BLaER1 treated with 17β-estradiol and CSF1 and Interleukin-3, amounts not matched to agents 10 nM and 100 nM (cell line): Measurements from ENCODE around the gene KCTD21.

Experiments used
- H3K27ac ChIP-seq, 11 experiments: shearing (Covaris generic); formaldehyde crosslinking; 2 replicates each; pipeline ENCODE4 v1.8.1; 2022
- H3K27me3 ChIP-seq, 11 experiments: shearing (Covaris generic); formaldehyde crosslinking; 2 replicates each; pipeline ENCODE4 v1.8.1; 2022
- H3K36me3 ChIP-seq, 11 experiments: shearing (Covaris generic); formaldehyde crosslinking; 2 replicates each; pipeline ENCODE4 v1.8.1; 2022
- H3K4me1 ChIP-seq, 10 experiments: shearing (Covaris generic); formaldehyde crosslinking; 2 replicates each; pipeline ENCODE4 v1.8.1; 2022
- H3K4me2 ChIP-seq, 11 experiments: shearing (Covaris generic); formaldehyde crosslinking; 2 replicates each; pipeline ENCODE4 v1.8.1; 2022
- H3K4me3 ChIP-seq, 10 experiments: shearing (Covaris generic); formaldehyde crosslinking; 2 replicates each; pipeline ENCODE4 v1.8.1; 2022
- H3K9ac ChIP-seq, 11 experiments: shearing (Covaris generic); formaldehyde crosslinking; 2 replicates each; pipeline ENCODE4 v1.8.1; 2022
- H3K9me3 ChIP-seq, 11 experiments: shearing (Covaris generic); formaldehyde crosslinking; replicated peaks in 1 of 11; 2 replicates each; pipeline ENCODE4 v1.8.1; 2022
- H4K20me1 ChIP-seq, 11 experiments: shearing (Covaris generic); formaldehyde crosslinking; 2 replicates each; pipeline ENCODE4 v1.8.1; 2022
- Cebpa-rat ChIP-seq, 11 experiments: shearing (Covaris generic); IDR thresholded peaks; 2 replicates each; pipeline ENCODE4 v1.8.1; 2022

KCTD21 gene

DNA sequence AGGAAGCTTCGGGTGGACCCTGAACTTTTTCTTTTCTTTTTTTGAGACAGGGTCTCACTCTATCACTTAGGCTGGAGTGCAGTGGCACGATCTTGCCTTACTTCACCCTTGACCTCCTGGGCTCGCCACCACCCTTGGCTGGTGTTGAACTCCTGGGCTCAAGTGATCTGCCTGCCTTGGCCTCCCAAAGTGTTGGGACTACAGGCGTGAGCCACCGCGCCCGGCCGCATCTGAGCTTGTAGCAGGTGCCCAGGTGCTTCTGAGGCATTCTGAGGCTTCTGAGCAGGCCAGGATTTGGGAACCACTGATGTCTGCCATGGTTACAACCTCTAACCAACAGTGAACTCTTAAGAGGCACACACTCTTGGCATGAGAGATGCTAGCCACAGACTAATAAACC, 5.4 kb upstream of the KCTD21 start:
- Histone ChIP-seq H3K9ac (peak overlapping the region in 1 of 11 experiments; percentile 42; a peak in 1 of 22 replicates), H3K9me3 (no peaks in the 10 kb centered on the region), H3K4me2 (peak overlapping the region in 9 of 11 experiments; percentile 32 to 99 (median 65); a peak in 16 of 22 replicates), H3K36me3 (peaks cover 0 to 49% (median 0%) of the 10 kb centered on the region in 11 experiments; a peak in 11 of 22 replicates), H4K20me1 (peaks cover 0 to 79% (median 0%) of the 10 kb centered on the region in 11 experiments; a peak in 7 of 22 replicates), H3K4me3 (no peak overlapping the region), H3K4me1 (peaks cover 48 to 69% (median 60%) of the 10 kb centered on the region in 10 experiments), H3K27ac (peak overlapping the region in 6 of 11 experiments; percentile 14 to 62 (median 48); a peak in 7 of 22 replicates), H3K27me3 (no peaks in the 10 kb centered on the region)
- no peak for TF ChIP-seq Cebpa-rat (IDR thresholded peaks at IDR 0.05)

DNA sequence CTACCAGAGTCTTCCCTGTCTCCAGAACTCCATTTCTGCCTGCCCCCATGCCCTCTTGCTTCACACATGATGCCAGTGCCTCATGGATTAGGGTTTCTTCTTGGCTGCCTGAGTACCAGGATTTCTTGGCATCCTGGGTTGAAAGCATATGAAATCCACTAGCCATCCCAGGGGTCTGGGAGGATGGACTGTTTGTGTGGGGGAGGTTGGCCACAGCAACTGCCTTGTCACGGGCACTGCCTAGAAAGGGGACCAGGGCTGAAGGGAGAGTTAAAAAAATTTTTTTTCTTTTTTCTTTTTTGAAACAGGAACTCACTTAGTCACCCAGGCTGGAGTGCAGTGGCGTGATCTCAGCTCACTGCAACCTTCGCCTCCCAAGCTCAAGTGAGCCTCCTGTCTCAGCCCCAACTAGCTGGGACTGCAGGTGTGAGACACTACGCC, 4.5 kb upstream of the KCTD21 start:
- H3K27me3 ChIP-seq, result no peaks in the 10 kb centered on the region
- peaks cover 0 to 41% (median 0%) of the 10 kb centered on the region in 11 experiments; a peak in 10 of 22 replicates for H3K36me3 ChIP-seq
- peak overlapping the region in 7 of 11 experiments; percentile 18 to 44 (median 41); a peak in 6 of 22 replicates for H3K9ac ChIP-seq
- peaks cover 48 to 69% (median 60%) of the 10 kb centered on the region in 10 experiments for H3K4me1 ChIP-seq
- peaks cover 0 to 72% (median 0%) of the 10 kb centered on the region in 11 experiments; a peak in 7 of 22 replicates for H4K20me1 ChIP-seq
- no peak overlapping the region for H3K4me3 ChIP-seq
- H3K9me3 ChIP-seq, result no peaks in the 10 kb centered on the region
- H3K27ac ChIP-seq, result peak overlapping the region in 7 of 11 experiments; percentile 14 to 62 (median 47); a peak in 10 of 22 replicates
- peak overlapping the region in 10 of 11 experiments; percentile 15 to 99 (median 62); a peak in 18 of 22 replicates for H3K4me2 ChIP-seq
- TF ChIP-seq Cebpa-rat (IDR thresholded peaks at IDR 0.05), result no peak

DNA sequence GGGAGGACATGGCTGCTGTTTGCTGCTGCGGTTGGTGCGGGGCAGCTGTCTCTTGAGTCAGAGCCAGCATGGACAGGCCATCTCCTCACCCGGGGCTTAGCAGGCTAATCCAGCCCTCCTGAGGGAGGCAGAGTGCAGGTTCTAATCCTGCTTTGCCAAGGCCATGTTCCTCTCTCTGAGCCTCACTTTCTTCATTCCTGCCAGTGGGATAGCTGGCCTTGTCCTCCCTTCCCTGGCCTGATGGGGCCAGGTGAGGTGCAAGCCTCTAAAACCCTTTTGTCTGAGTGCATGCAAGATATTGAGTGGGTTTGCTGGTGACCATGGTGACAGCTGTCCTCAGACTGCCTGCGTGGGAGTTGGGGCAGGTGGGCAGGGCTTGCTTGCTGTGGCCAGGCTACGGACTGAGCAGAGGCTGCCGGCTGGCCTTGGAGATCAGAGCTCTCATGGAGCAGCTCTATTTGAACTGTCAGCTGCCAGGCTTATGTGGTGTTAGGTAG, 3.8 kb upstream of the KCTD21 start:
- Histone ChIP-seq H3K4me3 (no peak overlapping the region), H3K4me1 (peaks cover 54 to 76% (median 66%) of the 10 kb centered on the region in 10 experiments), H3K4me2 (peak overlapping the region; percentile 9 to 99 (median 65); a peak in 17 of 22 replicates), H4K20me1 (peaks cover 0 to 71% (median 0%) of the 10 kb centered on the region in 11 experiments; a peak in 8 of 22 replicates), H3K9ac (peak overlapping the region in 3 of 11 experiments; percentile 10 to 42 (median 30); a peak in 2 of 22 replicates), H3K9me3 (no peaks in the 10 kb centered on the region), H3K27ac (peak overlapping the region in 4 of 11 experiments; percentile 38 to 62 (median 48); a peak in 5 of 22 replicates), H3K36me3 (peaks cover 0 to 34% (median 0%) of the 10 kb centered on the region in 11 experiments; a peak in 10 of 22 replicates), H3K27me3 (no peaks in the 10 kb centered on the region)
- TF ChIP-seq Cebpa-rat (IDR thresholded peaks at IDR 0.05), result no peak

DNA sequence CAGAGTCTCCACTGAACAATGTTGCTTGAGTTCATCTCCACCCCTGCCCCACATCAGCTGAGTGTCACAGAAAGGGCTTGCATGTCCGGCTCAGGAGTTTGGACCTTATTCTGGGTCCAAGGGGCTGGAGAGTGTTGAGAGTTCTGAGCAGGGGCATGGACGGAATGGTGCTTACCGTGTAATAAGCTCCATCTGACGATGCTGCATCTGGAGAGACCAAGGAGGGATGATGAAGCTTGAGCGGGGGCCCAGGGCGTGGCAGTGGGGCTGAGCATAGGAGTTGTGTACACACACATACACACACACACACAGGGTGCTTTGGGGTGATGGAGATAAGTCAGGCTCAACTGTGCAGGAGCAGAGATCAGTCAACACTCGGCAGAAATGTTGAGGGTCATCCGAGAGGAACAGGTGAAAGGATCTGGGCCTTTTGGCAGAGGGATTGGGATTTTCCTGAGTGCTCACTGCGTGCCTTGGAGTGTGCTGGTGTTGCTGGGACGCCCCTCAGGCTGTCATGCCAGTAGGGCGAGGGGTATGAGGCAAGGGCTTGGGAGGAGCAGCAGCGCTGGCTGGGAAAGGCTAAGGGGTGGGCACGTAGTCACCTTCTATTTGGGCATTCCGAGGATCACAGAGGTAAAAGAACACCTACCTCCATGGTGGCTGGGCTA, 2.6 kb upstream of the KCTD21 start:
- TF ChIP-seq Cebpa-rat (IDR thresholded peaks at IDR 0.05), result no peak
- Histone ChIP-seq H3K4me1 (peaks cover 58 to 83% (median 71%) of the 10 kb centered on the region in 10 experiments), H3K36me3 (peaks cover 0 to 31% (median 0%) of the 10 kb centered on the region in 11 experiments; a peak in 10 of 22 replicates), H3K9me3 (no peaks in the 10 kb centered on the region), H3K4me2 (peak overlapping the region; percentile 86 to 99 (median 97)), H3K9ac (peak overlapping the region in 1 of 11 experiments; percentile 81; a peak in 1 of 22 replicates), H3K27me3 (no peaks in the 10 kb centered on the region), H4K20me1 (peaks cover 0 to 69% (median 0%) of the 10 kb centered on the region in 11 experiments; a peak in 5 of 22 replicates), H3K27ac (no peak overlapping the region), H3K4me3 (no peak overlapping the region)

DNA sequence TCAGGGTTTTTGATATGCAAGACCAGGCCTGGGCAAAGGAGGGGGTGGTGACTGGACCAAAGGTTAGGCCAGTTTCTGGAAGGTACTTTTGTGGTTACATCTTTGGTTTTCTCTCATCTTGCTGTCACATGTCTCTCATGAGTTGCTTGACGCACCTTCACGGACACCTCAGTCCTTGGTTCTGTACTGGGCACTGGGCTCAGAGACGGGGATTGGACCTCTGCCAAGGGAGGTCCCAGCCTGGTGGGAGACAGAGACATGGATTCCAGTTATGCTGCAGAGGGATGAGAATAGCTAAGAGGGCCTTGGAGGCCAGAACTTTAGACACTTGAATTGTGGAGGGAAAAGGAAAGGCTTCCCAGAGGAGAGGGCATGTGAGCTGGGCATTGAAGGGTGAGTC, 1.9 kb upstream of the KCTD21 start:
- H3K4me3 ChIP-seq, result peak overlapping the region in 6 of 10 experiments; percentile 72 to 90 (median 88); a peak in 7 of 20 replicates
- peaks cover 0 to 64% (median 0%) of the 10 kb centered on the region in 11 experiments; a peak in 5 of 22 replicates for H4K20me1 ChIP-seq
- TF ChIP-seq Cebpa-rat (IDR thresholded peaks at IDR 0.05), result no peak
- peak overlapping the region; percentile 86 to 99 (median 97) for H3K4me2 ChIP-seq
- no peaks in the 10 kb centered on the region for H3K9me3 ChIP-seq
- H3K36me3 ChIP-seq, result peaks cover 0 to 31% (median 0%) of the 10 kb centered on the region in 11 experiments; a peak in 5 of 22 replicates
- no peaks in the 10 kb centered on the region for H3K27me3 ChIP-seq
- H3K4me1 ChIP-seq, result peaks cover 58 to 86% (median 71%) of the 10 kb centered on the region in 10 experiments
- H3K9ac ChIP-seq, result peak overlapping the region in 9 of 11 experiments; percentile 79 to 87 (median 83); a peak in 12 of 22 replicates
- H3K27ac ChIP-seq, result peak overlapping the region in 3 of 11 experiments; percentile 4 to 71 (median 34); a peak in 1 of 22 replicates

DNA sequence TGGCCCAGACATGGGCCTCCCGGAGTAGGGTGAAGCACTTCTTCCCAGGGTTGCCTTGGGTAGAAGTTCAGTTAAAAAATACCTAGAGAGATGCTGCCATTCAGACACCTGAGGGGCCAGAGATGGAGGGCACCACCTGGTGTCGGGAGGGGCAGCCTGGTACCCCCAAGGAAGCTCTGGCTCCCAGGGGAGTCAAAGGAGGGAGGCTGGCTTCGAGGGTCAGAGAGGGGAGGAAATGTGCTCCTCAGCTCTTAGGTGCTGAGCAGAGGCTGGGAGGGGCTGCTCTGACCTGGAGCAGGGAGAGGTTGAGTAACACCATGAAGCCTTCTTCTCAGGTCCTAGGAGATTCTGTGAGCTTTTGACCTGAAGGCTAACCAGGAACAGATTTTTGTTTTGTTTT, 1.4 kb upstream of the KCTD21 start:
- peaks cover 0 to 58% (median 0%) of the 10 kb centered on the region in 11 experiments; a peak in 5 of 22 replicates for H4K20me1 ChIP-seq
- no peaks in the 10 kb centered on the region for H3K27me3 ChIP-seq
- peak overlapping the region in 7 of 11 experiments; percentile 30 to 76 (median 73); a peak in 7 of 22 replicates for H3K27ac ChIP-seq
- peak overlapping the region; percentile 86 to 99 (median 97) for H3K4me2 ChIP-seq
- peaks cover 0 to 31% (median 0%) of the 10 kb centered on the region in 11 experiments; a peak in 5 of 22 replicates for H3K36me3 ChIP-seq
- peaks cover 58 to 81% (median 66%) of the 10 kb centered on the region in 10 experiments for H3K4me1 ChIP-seq
- TF ChIP-seq Cebpa-rat (IDR thresholded peaks at IDR 0.05), result no peak
- peak overlapping the region; percentile 70 to 87 (median 82); a peak in 20 of 22 replicates for H3K9ac ChIP-seq
- peak overlapping the region; percentile 72 to 90 (median 88); a peak in 18 of 20 replicates for H3K4me3 ChIP-seq
- H3K9me3 ChIP-seq, result no peaks in the 10 kb centered on the region

DNA sequence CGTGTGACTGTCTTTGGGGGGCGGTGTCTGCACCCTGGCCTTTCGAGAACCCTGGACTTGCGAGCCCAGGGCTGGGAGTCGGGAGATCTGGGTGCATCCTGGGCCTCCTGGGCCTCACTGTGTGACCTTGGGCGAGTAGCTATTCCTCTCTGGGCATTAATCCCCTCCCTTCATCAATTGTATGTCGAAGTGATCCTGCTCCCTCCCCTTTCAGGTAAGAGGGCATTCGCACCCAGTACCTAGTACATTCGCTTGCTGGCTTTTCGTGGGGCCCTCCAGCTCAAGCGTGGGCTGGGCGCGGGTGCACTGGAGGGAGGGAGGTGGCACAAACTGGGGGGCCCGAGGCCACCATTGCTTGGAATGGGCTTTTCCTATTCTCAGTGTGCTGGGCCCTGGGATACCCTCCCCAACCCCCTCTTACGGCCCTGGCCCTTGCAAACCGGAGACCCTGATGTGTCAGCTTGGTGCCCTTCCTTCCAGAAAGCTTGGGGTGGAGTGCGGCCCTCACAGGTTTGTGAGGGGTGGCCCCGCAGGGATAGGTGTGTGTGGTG, 823 bp upstream of the KCTD21 start:
- H3K9ac ChIP-seq, result peak overlapping the region; percentile 70 to 87 (median 82)
- no peaks in the 10 kb centered on the region for H3K27me3 ChIP-seq
- H4K20me1 ChIP-seq, result peaks cover 0 to 53% (median 0%) of the 10 kb centered on the region in 11 experiments; a peak in 5 of 22 replicates
- peak overlapping the region; percentile 86 to 99 (median 97) for H3K4me2 ChIP-seq
- peak overlapping the region; percentile 72 to 90 (median 88) for H3K4me3 ChIP-seq
- TF ChIP-seq Cebpa-rat (IDR thresholded peaks at IDR 0.05), result no peak
- peaks cover 0 to 28% (median 0%) of the 10 kb centered on the region in 11 experiments; a peak in 5 of 22 replicates for H3K36me3 ChIP-seq
- H3K4me1 ChIP-seq, result peaks cover 58 to 77% (median 65%) of the 10 kb centered on the region in 10 experiments
- H3K27ac ChIP-seq, result peak overlapping the region; percentile 45 to 78 (median 73); a peak in 21 of 22 replicates
- H3K9me3 ChIP-seq, result no peaks in the 10 kb centered on the region
